K562 (cell line): ENCODE results near the gene JADE2. TPM values are rescaled to one million over a fixed set of nuclear protein-coding genes. Genes with fewer than 3 reads are reported as not detected.

Source experiments
- BCL6 ChIP-seq: fragments of 250-450 bp; sonication (Bioruptor Pico); IDR thresholded peaks from 2 replicates; pipeline ENCODE4 v1.4.0; 2020
- CBX2 ChIP-seq: fragments of 200-600 bp; sonication (generic); IDR thresholded peaks from one replicate; pipeline ENCODE4 v1.6.1; 2012; ENCODE audit warnings: mild to moderate bottlenecking, low read length, inconsistent platforms; ENCODE audit not compliant: insufficient read depth, poor library complexity, severe bottlenecking
- CBX3 ChIP-seq, 2 experiments: IDR thresholded peaks; 1 replicate in 1 of 2; 2 replicates in 1 of 2; pipeline ENCODE4 v1.6.1; 2012; ENCODE audit warnings: inconsistent platforms in 2 of 2, low read length in 2 of 2, borderline replicate concordance in 1 of 2, control low read depth in 1 of 2
- ELK3 ChIP-seq: fragments of 450-650 bp; formaldehyde crosslinking; IDR thresholded peaks from 2 replicates; pipeline ENCODE4 v1.4.0; 2020; ENCODE audit warnings: mild to moderate bottlenecking
- FUS ChIP-seq: fragments of 200-400 bp; formaldehyde crosslinking; optimal IDR thresholded peaks from 2 replicates; pipeline ENCODE3; 2017; ENCODE audit warnings: low read depth, low read length
- HLTF ChIP-seq: fragments of 450-650 bp; IDR thresholded peaks from 2 replicates; pipeline ENCODE4 v1.6.1; 2016
- HMG20B ChIP-seq: fragments of 250-450 bp; sonication (Bioruptor Pico); IDR thresholded peaks from 2 replicates; pipeline ENCODE4 v1.5.0; 2021; ENCODE audit warnings: mild to moderate bottlenecking
- MEF2A ChIP-seq: IDR thresholded peaks from 2 replicates; pipeline ENCODE4 v1.6.1; 2011; ENCODE audit warnings: low read depth, mild to moderate bottlenecking, low read length, moderate library complexity; ENCODE audit not compliant: control insufficient read depth
- MIER1 ChIP-seq: fragments of 450-650 bp; IDR thresholded peaks from 2 replicates; pipeline ENCODE4 v1.6.1; 2016; ENCODE audit warnings: antibody characterized with exemption, mild to moderate bottlenecking, low read depth
- RNF219 ChIP-seq: fragments of 250-450 bp; sonication (Bioruptor Pico); IDR thresholded peaks from 2 replicates; pipeline ENCODE4 v1.5.0; 2022; ENCODE audit warnings: mild to moderate bottlenecking
- SFPQ ChIP-seq: fragments of 200-400 bp; formaldehyde crosslinking; IDR thresholded peaks from 2 replicates; pipeline ENCODE4 v1.6.1; 2017; ENCODE audit warnings: mild to moderate bottlenecking, low read depth, low read length, moderate library complexity
- TCFL5 ChIP-seq: fragments of 250-450 bp; sonication (Bioruptor Pico); conservative IDR thresholded peaks from 2 replicates; pipeline ENCODE4 v1.6.1; 2021; ENCODE audit warnings: mild to moderate bottlenecking, moderate library complexity, matching md5 sums
- XRCC5 ChIP-seq: fragments of 200-400 bp; formaldehyde crosslinking; IDR thresholded peaks from 2 replicates; pipeline ENCODE4 v1.6.1; 2017; ENCODE audit warnings: low read depth, mild to moderate bottlenecking, low read length
- ZBTB34 ChIP-seq: fragments of 250-450 bp; sonication (Bioruptor Pico); IDR thresholded peaks from 2 replicates; pipeline ENCODE4 v1.8.0; 2021; ENCODE audit warnings: mild to moderate bottlenecking, moderate library complexity
- ZKSCAN8 ChIP-seq: fragments of 200-800 bp; sonication (Bioruptor generic); IDR thresholded peaks from 2 replicates; pipeline ENCODE4 v1.6.1; 2016; ENCODE audit warnings: missing genetic modification characterization, missing compliant biosample characterization
- ZNF41 ChIP-seq: fragments of 250-450 bp; sonication (Bioruptor Pico); conservative IDR thresholded peaks from 2 replicates; pipeline ENCODE4 v1.4.0; 2020; ENCODE audit warnings: mild to moderate bottlenecking
- ZNF707 ChIP-seq: fragments of 250-450 bp; sonication (Bioruptor Pico); conservative IDR thresholded peaks from 2 replicates; pipeline ENCODE4 v1.8.0; 2022; ENCODE audit warnings: inconsistent platforms, mild to moderate bottlenecking, moderate library complexity
- polyA plus RNA-seq, 8 experiments: library from polyadenylated mRNA; depleted of rRNA in 4 of 8; stranded (reverse) in 5 of 8; unstranded in 3 of 8; fragments of >200 nt; fragmentation: Nextera tagmentation in 2 of 8; fragmentation: Illumina TruSeq in 1 of 8; extraction: Ambion mirVana in 2 of 8; extraction: Trizol in 1 of 8; gene quantifications; 2 replicates each; pipeline versions ENCODE4 v1.2.1 to v1.2.3, GENCODE V29; 2011 to 2014; ENCODE audit warnings: inconsistent platforms in 1 of 8, missing spikeins in 1 of 8
- total RNA-seq, 7 experiments: library from RNA; depleted of rRNA in 6 of 7; stranded (reverse); fragments of >200 nt in 6 of 7; fragmentation: Illumina TruSeq in 2 of 7; extraction: Trizol in 2 of 7; gene quantifications; 2 replicates each; pipeline versions ENCODE4 v1.2.1 to v1.2.3, GENCODE V29; 2011 to 2021; ENCODE audit warnings: low replicate concordance in 1 of 7

The JADE2 gene
- total and polyA plus RNA-seq, 9 of the 15 experiments (the other 6 are each of a cell fraction or from before 2014, with no cell fraction given), result 0.50 to 23.3 (median 9.1) TPM

GRCh38 chr5:134526483-134527155 is 1.1 kb downstream of the JADE2 start (continued):
- TF ChIP-seq HLTF, result no peak
- TF ChIP-seq ZNF41 (CRISPR knock-in tag), result no peak
- TF ChIP-seq MIER1, result no peak
- TF ChIP-seq FUS, result no peak
- TF ChIP-seq CBX3 (IDR thresholded peaks at IDR 0.05; ENCODE audit: borderline replicate concordance in 1 of 2, low read length in 2 of 2), result 0 out of 3 replicates have a peak, but pooled peaks of 1 of the 2 experiments have one; percentile 26
- no peak for TF ChIP-seq CBX2
- TF ChIP-seq BCL6 (CRISPR knock-in tag), result no peak
- no peak for TF ChIP-seq MEF2A
- TF ChIP-seq SFPQ, result no peak
- TF ChIP-seq HMG20B, result no peak
- no peak for TF ChIP-seq TCFL5
- no peak for TF ChIP-seq ELK3 (CRISPR knock-in tag)
- TF ChIP-seq ZNF707 (CRISPR knock-in tag), result no peak
- TF ChIP-seq RNF219, result no peak
- TF ChIP-seq XRCC5, result peak; percentile 52; the same call in 1 of the 2 replicates
- no peak for TF ChIP-seq ZBTB34 (CRISPR knock-in tag)
- no peak for TF ChIP-seq ZKSCAN8 (CRISPR knock-in tag)
